VCaP (cell line): Measurements from ENCODE around the gene TNIP1.
A peak's percentile ranks its signal among the peaks of the same experiment; 100 is the strongest.

ENCODE experiments used
- H3K27ac ChIP-seq: fragments of 450-650 bp; 2 replicates; pipeline ENCODE4 v1.5.1; 2017
- CTCF ChIP-seq: fragments of 450-650 bp; conservative IDR thresholded peaks from 2 replicates; pipeline ENCODE4 v1.5.1; 2017; ENCODE audit warnings: mild to moderate bottlenecking, moderate library complexity

TNIP1 gene

GRCh38 chr5:151080613-151081430 lies at the start of gene TNIP1:
TNIP1 (minus strand) TSS chr5:151081034; CDS start chr5:151065095, 15,939 bp downstream.
- H3K27ac ChIP-seq: peak within 1 kb of the TSS; percentile 96
- TF ChIP-seq CTCF: 0 out of 2 replicates have a peak, but pooled peaks have one; percentile 7

- TF ChIP-seq CTCF: no peak
- no peak overlapping the region for H3K27ac ChIP-seq
Observed at GRCh38 chr5:151130235-151130921, 49.5 kb upstream of the TNIP1 start.

- no peak for TF ChIP-seq CTCF
- no peak overlapping the region for H3K27ac ChIP-seq
Observed at GRCh38 chr5:151128817-151129216, 48.0 kb upstream of the TNIP1 start.

GRCh38 chr5:151127926-151128325 lies 47.1 kb upstream of the TNIP1 start:
- TF ChIP-seq CTCF: no peak
- no peak overlapping the region for H3K27ac ChIP-seq

- no peak overlapping the region for H3K27ac ChIP-seq
- peak; percentile 91 for TF ChIP-seq CTCF
Observed at GRCh38 chr5:151126199-151126645, 45.4 kb upstream of the TNIP1 start.

- TF ChIP-seq CTCF: no peak
- no peak overlapping the region for H3K27ac ChIP-seq
Observed at GRCh38 chr5:151125421-151125820, 44.6 kb upstream of the TNIP1 start.
